HEK293 (cell line): ENCODE results near the gene BRD3OS.

Source experiments
- CTCF ChIA-PET: fragments of 350-600 bp; formaldehyde crosslinking; extraction: SDS; loops from one replicate; lab custom pipeline; 2021; ENCODE audit warnings: antibody characterized with exemption; lab: Yijun Ruan, JAX
- POLR2A ChIA-PET: fragments of 300-600 bp; formaldehyde crosslinking; extraction: SDS; loops from one replicate; lab custom pipeline; 2020; ENCODE audit warnings: antibody characterized with exemption, inconsistent platforms; lab: Yijun Ruan, JAX
- H3K27ac ChIP-seq: fragments of 200-500 bp; sonication (Bioruptor generic); 2 replicates; pipeline ENCODE4 v1.5.1; 2014; ENCODE audit warnings: low read depth, low read length, control low read depth, inconsistent platforms; ENCODE audit errors: extremely low read depth
- H3K36me3 ChIP-seq, 2 experiments: fragments of 200-500 bp in 1 of 2; sonication (Bioruptor generic) in 1 of 2; 1 replicate in 1 of 2; 2 replicates in 1 of 2; pipeline ENCODE4 v1.5.1; 2014 to 2017; ENCODE audit warnings: inconsistent platforms in 2 of 2, low read length in 2 of 2; ENCODE audit not compliant: control insufficient read depth in 2 of 2, insufficient read depth in 1 of 2
- H3K4me1 ChIP-seq: fragments of 200-500 bp; sonication (Bioruptor generic); 2 replicates; pipeline ENCODE4 v1.5.1; 2014; ENCODE audit warnings: mild to moderate bottlenecking, low read length, inconsistent platforms; ENCODE audit not compliant: control insufficient read depth, insufficient read depth
- H3K4me3 ChIP-seq: 2 replicates; pipeline ENCODE4 v1.5.1; 2011; ENCODE audit warnings: low read depth, mild to moderate bottlenecking, control low read depth, low read length, moderate library complexity
- H3K9me3 ChIP-seq: fragments of 200-500 bp; sonication (Bioruptor generic); 2 replicates; pipeline ENCODE4 v1.5.1; 2014; ENCODE audit warnings: low read depth, low read length, inconsistent platforms; ENCODE audit not compliant: control insufficient read depth, insufficient read depth
- HOXC10 ChIP-seq: sonication (generic); formaldehyde crosslinking; IDR thresholded peaks from 2 replicates; pipeline ENCODE4 v1.8.1; 2023; ENCODE audit warnings: mild to moderate bottlenecking, missing genetic modification reagents
- IKZF3 ChIP-seq: fragments of 450-650 bp; IDR thresholded peaks from 2 replicates; pipeline ENCODE4 v1.5.0; 2018; ENCODE audit warnings: missing biosample characterization, mild to moderate bottlenecking, missing genetic modification characterization, moderate library complexity
- KLF10 ChIP-seq: fragments of 450-650 bp; IDR thresholded peaks from 2 replicates; pipeline ENCODE4 v1.5.1; 2018; ENCODE audit warnings: missing biosample characterization, mild to moderate bottlenecking, missing genetic modification characterization
- KLF16 ChIP-seq: fragments of 450-650 bp; formaldehyde crosslinking; IDR thresholded peaks from 2 replicates; pipeline ENCODE4 v1.5.1; 2017; ENCODE audit warnings: missing biosample characterization, missing genetic modification characterization
- MEIS1 ChIP-seq: sonication (generic); formaldehyde crosslinking; IDR thresholded peaks from 2 replicates; pipeline ENCODE4 v1.8.1; 2022; ENCODE audit warnings: missing genetic modification reagents, mild to moderate bottlenecking, borderline replicate concordance
- PRDM1 ChIP-seq: fragments of 450-650 bp; formaldehyde crosslinking; IDR thresholded peaks from 2 replicates; pipeline ENCODE4; 2016; ENCODE audit warnings: missing biosample characterization, missing genetic modification characterization
- SALL2 ChIP-seq: fragments of 450-650 bp; formaldehyde crosslinking; IDR thresholded peaks from 2 replicates; pipeline ENCODE4 v1.5.0; 2017; ENCODE audit warnings: missing biosample characterization, mild to moderate bottlenecking, missing genetic modification characterization, borderline replicate concordance
- SCRT1 ChIP-seq: fragments of 450-650 bp; formaldehyde crosslinking; IDR thresholded peaks from 2 replicates; pipeline ENCODE4 v1.5.1; 2016; ENCODE audit warnings: missing biosample characterization, missing genetic modification characterization, borderline replicate concordance
- SP2 ChIP-seq: fragments of 450-650 bp; formaldehyde crosslinking; IDR thresholded peaks from 2 replicates; pipeline ENCODE4 v1.5.1; 2016; ENCODE audit warnings: missing biosample characterization, missing genetic modification characterization
- ZNF146 ChIP-seq: fragments of 450-650 bp; formaldehyde crosslinking; IDR thresholded peaks from 2 replicates; pipeline ENCODE4 v1.5.1; 2016; ENCODE audit warnings: missing biosample characterization, missing genetic modification characterization
- ZNF274 ChIP-seq, 2 experiments: fragments of 200-500 bp in 1 of 2; fragments of 450-650 bp in 1 of 2; sonication (Bioruptor generic) in 1 of 2; formaldehyde crosslinking in 1 of 2; IDR thresholded peaks; 2 replicates each; pipeline versions ENCODE4 v1.5.1 to v1.6.1; 2014 to 2016; ENCODE audit warnings: borderline replicate concordance in 1 of 2, inconsistent platforms in 1 of 2, low read length in 1 of 2, missing biosample characterization in 1 of 2, missing genetic modification characterization in 1 of 2
- ZNF394 ChIP-seq: fragments of 450-650 bp; formaldehyde crosslinking; IDR thresholded peaks from 2 replicates; pipeline ENCODE4 v1.5.1; 2016; ENCODE audit warnings: missing biosample characterization, missing genetic modification characterization, mild to moderate bottlenecking, moderate library complexity, borderline replicate concordance
- ZNF488 ChIP-seq: fragments of 450-650 bp; formaldehyde crosslinking; IDR thresholded peaks from 2 replicates; pipeline ENCODE4 v1.5.1; 2016; ENCODE audit warnings: missing biosample characterization, missing genetic modification characterization
- ZNF518A ChIP-seq: fragments of 450-650 bp; formaldehyde crosslinking; conservative IDR thresholded peaks from 2 replicates; pipeline ENCODE4 v1.5.1; 2016; ENCODE audit warnings: low read depth, missing biosample characterization, missing genetic modification characterization
- ZNF549 ChIP-seq: fragments of 450-650 bp; IDR thresholded peaks from 2 replicates; pipeline ENCODE4 v1.5.1; 2018; ENCODE audit warnings: missing biosample characterization, missing genetic modification characterization, mild to moderate bottlenecking, inconsistent platforms, moderate library complexity
- ZNF645 ChIP-seq: fragments of 450-650 bp; formaldehyde crosslinking; IDR thresholded peaks from 2 replicates; pipeline ENCODE4; 2016; ENCODE audit warnings: missing biosample characterization, missing genetic modification characterization
- ZNF692 ChIP-seq: fragments of 450-650 bp; formaldehyde crosslinking; IDR thresholded peaks from 2 replicates; pipeline ENCODE4 v1.5.1; 2016; ENCODE audit warnings: missing biosample characterization, missing genetic modification characterization
- ZNF707 ChIP-seq: fragments of 450-650 bp; formaldehyde crosslinking; IDR thresholded peaks from 2 replicates; pipeline ENCODE4 v1.5.1; 2016; ENCODE audit warnings: missing biosample characterization, missing genetic modification characterization
- ZNF791 ChIP-seq: fragments of 450-650 bp; formaldehyde crosslinking; IDR thresholded peaks from 2 replicates; pipeline ENCODE4 v1.5.1; 2016; ENCODE audit warnings: missing biosample characterization, missing genetic modification characterization
- ZSCAN5A ChIP-seq: fragments of 450-650 bp; formaldehyde crosslinking; IDR thresholded peaks from 2 replicates; pipeline ENCODE4 v1.5.1; 2016; ENCODE audit warnings: missing biosample characterization, missing genetic modification characterization

BRD3OS gene

GRCh38 chr9:134046894-134047681, 21.8 kb downstream of the BRD3OS start:
- CTCF ChIA-PET, result interaction anchor here (1.0 kb wide), 1 partner anchor 52 kb away, joined by 4 read pairs; no protein-coding TSS in a partner anchor

GRCh38 chr9:134047868-134048581, 22.7 kb downstream of the BRD3OS start:
- CTCF ChIA-PET, result no interaction called here
- peaks cover 4 to 98% of the 10 kb centered on the region in 2 experiments; a peak in 2 of 3 replicates for H3K36me3 ChIP-seq
- no peak overlapping the region for H3K27ac ChIP-seq
- H3K9me3 ChIP-seq, result no peaks in the 10 kb centered on the region
- no peak overlapping the region for H3K4me3 ChIP-seq
- TF ChIP-seq IKZF3 (tag by site-specific recombination) (no peak), SALL2 (tag by site-specific recombination) (no peak), ZNF707 (tag by site-specific recombination) (no peak), ZSCAN5A (tag by site-specific recombination) (no peak), PRDM1 (tag by site-specific recombination) (no peak), KLF16 (tag by site-specific recombination) (no peak), SCRT1 (tag by site-specific recombination) (no peak), ZNF518A (tag by site-specific recombination) (no peak)
- POLR2A ChIA-PET, result no interaction called here
- no peaks in the 10 kb centered on the region for H3K4me1 ChIP-seq

More at GRCh38 chr9:134046894-134047681, 21.8 kb downstream of the BRD3OS start:
- TF ChIP-seq ZNF645 (tag by site-specific recombination), result no peak
- TF ChIP-seq MEIS1 (CRISPR knock-in tag), result no peak
- TF ChIP-seq SP2 (tag by site-specific recombination), result no peak
- no peak for TF ChIP-seq SCRT1 (tag by site-specific recombination)
- no peak for TF ChIP-seq ZNF692 (tag by site-specific recombination)
- no peak for TF ChIP-seq ZNF274 (IDR thresholded peaks at IDR 0.05; ENCODE audit: low read length)
- no peak for TF ChIP-seq ZNF274 (tag by site-specific recombination; IDR thresholded peaks at IDR 0.05; ENCODE audit: borderline replicate concordance)
- TF ChIP-seq ZNF549, result no peak
- no peak for TF ChIP-seq HOXC10
- no peak for TF ChIP-seq ZNF488 (tag by site-specific recombination)
- TF ChIP-seq ZNF146 (tag by site-specific recombination), result no peak
- no peak for TF ChIP-seq ZNF394 (tag by site-specific recombination)
- no peak for TF ChIP-seq KLF10 (tag by site-specific recombination)
- no peak for TF ChIP-seq ZNF791 (tag by site-specific recombination)
- peaks cover 4 to 94% of the 10 kb centered on the region in 2 experiments; a peak in 2 of 3 replicates for H3K36me3 ChIP-seq
- no peak overlapping the region for H3K4me3 ChIP-seq
- POLR2A ChIA-PET, result interaction anchor here (0.6 kb wide), 1 partner anchor 22 kb away, joined by 6 read pairs; the partner anchor contains the start of gene BRD3OS
- H3K4me1 ChIP-seq, result no peaks in the 10 kb centered on the region
- no peaks in the 10 kb centered on the region for H3K9me3 ChIP-seq
- H3K27ac ChIP-seq, result no peak overlapping the region
